ENCODE results near the gene TBC1D2B.

- no peak for TF ChIP-seq CTCF (IDR thresholded peaks at IDR 0.05)
- no peak for TF ChIP-seq POLR2A (IDR thresholded peaks at IDR 0.05)
These were observed 58.4 kb downstream of the TBC1D2B start for GRCh38 chr15:78018946-78019644.

Data from heart left ventricle (tissue), 13 donors.